Measurements from ENCODE around the gene PHACTR3.

PHACTR3 gene

DNA sequence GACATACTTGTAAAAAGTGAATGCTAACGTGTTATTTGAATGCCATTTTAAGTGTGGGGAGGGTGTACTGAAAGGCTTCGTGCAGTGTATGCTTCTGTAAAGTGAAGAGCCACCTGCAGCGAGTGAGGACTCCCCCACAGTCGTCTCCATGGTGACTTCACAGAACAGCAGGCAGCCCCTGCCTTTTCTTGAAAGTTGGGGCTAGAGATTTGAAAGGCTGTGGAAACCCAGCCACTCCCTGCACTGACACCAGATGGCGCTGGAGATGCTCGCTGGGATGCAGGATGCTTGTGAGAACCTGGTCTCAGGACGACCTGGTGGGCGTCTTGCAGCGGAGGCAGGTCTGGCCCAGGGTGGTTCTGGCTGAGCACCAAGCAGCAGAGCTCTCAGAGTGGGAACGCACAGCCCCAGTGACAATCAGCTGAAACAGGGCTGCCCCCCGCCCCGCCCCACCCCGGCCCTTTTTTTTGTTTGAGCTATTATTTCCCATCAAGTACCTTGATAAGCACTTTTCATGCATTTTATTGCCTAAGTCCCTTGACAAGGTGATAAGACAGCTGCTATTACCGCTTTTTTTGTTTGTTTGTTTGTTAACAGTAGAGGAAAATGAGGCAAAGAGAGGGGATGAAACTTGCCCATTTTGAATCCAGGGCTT is 178.8 kb downstream of the PHACTR3 start:
- no peaks in the 10 kb centered on the region for H3K36me3 ChIP-seq (ENCODE audit: control insufficient read depth, insufficient read depth, low read length)
- no peak overlapping the region for H3K4me2 ChIP-seq (ENCODE audit: low read length)
- no peaks in the 10 kb centered on the region for H3K27me3 ChIP-seq (ENCODE audit: control insufficient read depth, insufficient read depth, low read length)
- H3K4me1 ChIP-seq, result no peaks in the 10 kb centered on the region
- H3K27ac ChIP-seq, result no peak overlapping the region
- H3K9ac ChIP-seq, result no peak overlapping the region
- no peaks in the 10 kb centered on the region for H3K9me3 ChIP-seq (ENCODE audit: control insufficient read depth, low read length)
- H3K79me2 ChIP-seq, result no peaks in the 10 kb centered on the region
- H3K4me3 ChIP-seq (ENCODE audit: low read depth, low read length), result no peak overlapping the region
- TF ChIP-seq, protein P1, sequence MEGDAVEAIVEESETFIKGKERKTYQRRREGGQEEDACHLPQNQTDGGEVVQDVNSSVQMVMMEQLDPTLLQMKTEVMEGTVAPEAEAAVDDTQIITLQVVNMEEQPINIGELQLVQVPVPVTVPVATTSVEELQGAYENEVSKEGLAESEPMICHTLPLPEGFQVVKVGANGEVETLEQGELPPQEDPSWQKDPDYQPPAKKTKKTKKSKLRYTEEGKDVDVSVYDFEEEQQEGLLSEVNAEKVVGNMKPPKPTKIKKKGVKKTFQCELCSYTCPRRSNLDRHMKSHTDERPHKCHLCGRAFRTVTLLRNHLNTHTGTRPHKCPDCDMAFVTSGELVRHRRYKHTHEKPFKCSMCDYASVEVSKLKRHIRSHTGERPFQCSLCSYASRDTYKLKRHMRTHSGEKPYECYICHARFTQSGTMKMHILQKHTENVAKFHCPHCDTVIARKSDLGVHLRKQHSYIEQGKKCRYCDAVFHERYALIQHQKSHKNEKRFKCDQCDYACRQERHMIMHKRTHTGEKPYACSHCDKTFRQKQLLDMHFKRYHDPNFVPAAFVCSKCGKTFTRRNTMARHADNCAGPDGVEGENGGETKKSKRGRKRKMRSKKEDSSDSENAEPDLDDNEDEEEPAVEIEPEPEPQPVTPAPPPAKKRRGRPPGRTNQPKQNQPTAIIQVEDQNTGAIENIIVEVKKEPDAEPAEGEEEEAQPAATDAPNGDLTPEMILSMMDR (IDR thresholded peaks at IDR 0.05), result peak; percentile 69
- H2AFZ ChIP-seq, result no peak overlapping the region

DNA sequence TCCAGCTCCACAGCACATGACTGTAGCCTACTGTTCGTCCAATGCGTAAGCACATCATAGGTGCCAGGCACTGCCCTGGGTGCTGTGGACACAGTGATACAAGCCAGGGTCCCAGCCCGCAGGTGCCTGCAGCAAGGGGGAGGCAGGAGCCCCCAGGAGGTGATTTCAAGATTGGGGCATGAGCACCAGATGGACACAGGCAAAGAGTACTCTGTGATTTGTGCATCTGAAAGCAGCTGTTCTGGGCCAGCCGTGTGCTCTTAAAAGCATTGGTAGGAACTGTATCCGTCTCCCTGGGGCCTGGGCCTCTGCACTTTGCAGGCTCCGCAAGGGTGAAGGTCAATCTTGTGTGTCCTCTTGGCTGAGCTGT is 179.3 kb downstream of the PHACTR3 start:
- Histone ChIP-seq H2AFZ (no peak overlapping the region), H3K27ac (no peak overlapping the region), H3K79me2 (no peaks in the 10 kb centered on the region), H3K36me3 (ENCODE audit: control insufficient read depth, insufficient read depth, low read length) (no peaks in the 10 kb centered on the region), H3K4me1 (no peaks in the 10 kb centered on the region), H3K27me3 (ENCODE audit: control insufficient read depth, insufficient read depth, low read length) (no peaks in the 10 kb centered on the region), H3K9me3 (ENCODE audit: control insufficient read depth, low read length) (no peaks in the 10 kb centered on the region), H3K9ac (no peak overlapping the region), H3K4me2 (ENCODE audit: low read length) (no peak overlapping the region), H3K4me3 (ENCODE audit: low read depth, low read length) (no peak overlapping the region)
- TF ChIP-seq, protein P1 (IDR thresholded peaks at IDR 0.05), result no peak

DNA sequence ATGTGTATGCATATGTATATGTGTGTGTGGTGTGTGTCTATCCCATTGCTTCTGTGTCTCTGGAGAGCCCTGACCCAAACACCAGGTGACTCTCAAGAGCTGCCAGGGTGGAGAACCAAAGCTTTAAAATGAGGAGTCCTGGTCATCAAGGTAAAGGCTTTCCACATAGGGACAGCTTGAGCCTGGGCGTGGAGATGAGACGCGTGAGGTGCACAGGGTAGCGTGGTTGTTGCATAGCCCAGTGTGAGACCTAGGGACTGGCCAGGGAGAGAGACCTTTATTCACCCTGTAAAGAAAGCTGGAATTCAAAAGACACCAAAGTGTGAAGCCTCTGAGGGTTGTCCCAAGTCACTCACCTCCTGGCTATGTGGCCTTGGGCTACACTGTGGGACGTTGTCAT is 180.0 kb downstream of the PHACTR3 start:
- Histone ChIP-seq H3K79me2 (no peaks in the 10 kb centered on the region), H3K36me3 (ENCODE audit: control insufficient read depth, insufficient read depth, low read length) (no peaks in the 10 kb centered on the region), H3K9ac (no peak overlapping the region), H2AFZ (no peak overlapping the region), H3K4me1 (no peaks in the 10 kb centered on the region), H3K27me3 (ENCODE audit: control insufficient read depth, insufficient read depth, low read length) (no peaks in the 10 kb centered on the region), H3K4me2 (ENCODE audit: low read length) (no peak overlapping the region), H3K27ac (no peak overlapping the region), H3K4me3 (ENCODE audit: low read depth, low read length) (no peak overlapping the region), H3K9me3 (ENCODE audit: control insufficient read depth, low read length) (no peaks in the 10 kb centered on the region)
- TF ChIP-seq, protein P1 (IDR thresholded peaks at IDR 0.05), result no peak

GRCh38 chr20:59784791-59785668 is 180.7 kb downstream of the PHACTR3 start:
- Histone ChIP-seq H3K4me1 (no peaks in the 10 kb centered on the region), H3K36me3 (ENCODE audit: control insufficient read depth, insufficient read depth, low read length) (no peaks in the 10 kb centered on the region), H3K27ac (no peak overlapping the region), H2AFZ (no peak overlapping the region), H3K4me2 (ENCODE audit: low read length) (no peak overlapping the region), H3K4me3 (ENCODE audit: low read depth, low read length) (no peak overlapping the region), H3K9me3 (ENCODE audit: control insufficient read depth, low read length) (no peaks in the 10 kb centered on the region), H3K27me3 (ENCODE audit: control insufficient read depth, insufficient read depth, low read length) (no peaks in the 10 kb centered on the region), H3K79me2 (no peaks in the 10 kb centered on the region), H3K9ac (no peak overlapping the region)
- TF ChIP-seq, protein P1 (IDR thresholded peaks at IDR 0.05), result no peak

Data from parathyroid adenoma (tissue), 2 donors.